Right cardiac atrium (tissue), 5 donors: ENCODE results near the gene NANOS1. TPM values are rescaled to one million over a fixed set of nuclear protein-coding genes. Genes with fewer than 3 reads are reported as not detected.

Source experiments
- ATAC-seq, 2 donors: fragments of 200-7000 bp; cut with Tn5 transposase; one replicate each; pipeline versions ENCODE4 v1.8.0 to v1.9.1; 2020; ENCODE audit warnings: moderate library complexity in 2 of 2, mild to moderate bottlenecking in 1 of 2
- DNase-seq, 3 donors: peaks; one replicate each; pipeline ENCODE4 v3.0.0-alpha.2; 2020
- H3K27ac ChIP-seq: one replicate; pipeline ENCODE4 v1.5.1; 2013; ENCODE audit warnings: mild to moderate bottlenecking, low read length, control low read depth, moderate library complexity
- H3K27me3 ChIP-seq: one replicate; pipeline ENCODE4 v1.6.1; 2013; ENCODE audit not compliant: control insufficient read depth, insufficient read depth
- H3K4me1 ChIP-seq: one replicate; pipeline ENCODE4 v1.6.1; 2013; ENCODE audit warnings: low read length; ENCODE audit not compliant: control insufficient read depth, insufficient read depth
- H3K4me3 ChIP-seq: one replicate; pipeline ENCODE4 v1.5.1; 2013; ENCODE audit warnings: low read length, control low read depth
- H3K9me3 ChIP-seq: one replicate; pipeline ENCODE4 v1.6.1; 2013; ENCODE audit warnings: low read length; ENCODE audit not compliant: control insufficient read depth
- WGBS: extraction: QIAGEN DNeasy Blood & Tissue Kit; methylation state at CpG from one replicate; pipeline ENCODE4 v1.1.7; 2013; 5-methylcytosine and 5-hydroxymethylcytosine counted together
- intact Hi-C, 4 donors: fragments of 100-400 bp; cut with DNase I; formaldehyde crosslinking; loops; one replicate each; pipeline versions ENCODE4 v1.11.0 to v1.14.0; 2022 to 2023
- polyA plus RNA-seq: library from polyadenylated mRNA; stranded (reverse); fragments of 200-250 nt; gene quantifications from one replicate; pipeline ENCODE4 v1.2.3, GENCODE V29; 2013
- total RNA-seq, 4 donors: library from RNA; stranded (reverse); fragmentation: NEBNext Ultra II Directional; extraction: Animal tissue kit (Norgen Biotek cat#: 25700); gene quantifications; one replicate each; pipeline ENCODE4 v1.2.1, GENCODE V29; 2021
- donor health status: healthy with polysubstance abuse.
- donor health status: DM: no; HTN: yes; CAD: no.
- donor health status: DM: no; HTN: no; CAD: no.
- donor health status: DM: no; HTN: yes; CAD: no; lungs with severe emphysema.
- donor health status: DM: yes; HTN: yes; CAD: no.

NANOS1 gene
- total and polyA plus RNA-seq, 5 donors: 1.0 to 7.0 (median 2.8) TPM

GRCh38 chr10:119060107-119060506 lies 30.6 kb downstream of the NANOS1 start:
- Histone ChIP-seq H3K9me3 (no peaks in the 10 kb centered on the region), H3K27ac (no peak overlapping the region), H3K4me1 (no peaks in the 10 kb centered on the region), H3K4me3 (no peak overlapping the region), H3K27me3 (no peaks in the 10 kb centered on the region)
- intact Hi-C loops: no loop called here
- no peak for DNase-seq
- WGBS: 91% methylated on average over 1 of the region's 1 CpG
- ATAC-seq: no peak

DNA sequence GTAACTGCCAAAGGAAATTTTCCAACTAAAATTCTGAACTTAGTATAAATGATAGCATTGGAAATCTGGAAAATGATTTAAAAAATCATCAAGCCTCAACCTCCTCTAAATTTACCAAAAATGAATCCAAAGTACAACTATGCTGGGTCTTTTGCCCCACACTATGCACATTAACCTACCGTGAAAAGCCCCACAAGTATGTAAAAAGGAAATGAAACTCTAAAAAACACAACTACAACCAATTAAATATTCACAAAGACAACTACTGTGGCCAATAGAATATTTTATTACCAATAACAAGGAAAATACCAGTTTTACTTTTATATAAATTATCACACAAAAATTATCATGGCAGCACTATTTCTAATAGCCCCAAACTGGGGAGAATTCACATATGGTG lies 31.8 kb downstream of the NANOS1 start:
- no peak overlapping the region for H3K4me3 ChIP-seq
- H3K27me3 ChIP-seq: no peaks in the 10 kb centered on the region
- H3K27ac ChIP-seq: no peak overlapping the region
- no peak for DNase-seq
- 68% methylated on average over 1 of the region's 1 CpG for WGBS
- no peak for ATAC-seq
- H3K4me1 ChIP-seq: no peaks in the 10 kb centered on the region
- no peaks in the 10 kb centered on the region for H3K9me3 ChIP-seq
- intact Hi-C loops: no loop called here

DNA sequence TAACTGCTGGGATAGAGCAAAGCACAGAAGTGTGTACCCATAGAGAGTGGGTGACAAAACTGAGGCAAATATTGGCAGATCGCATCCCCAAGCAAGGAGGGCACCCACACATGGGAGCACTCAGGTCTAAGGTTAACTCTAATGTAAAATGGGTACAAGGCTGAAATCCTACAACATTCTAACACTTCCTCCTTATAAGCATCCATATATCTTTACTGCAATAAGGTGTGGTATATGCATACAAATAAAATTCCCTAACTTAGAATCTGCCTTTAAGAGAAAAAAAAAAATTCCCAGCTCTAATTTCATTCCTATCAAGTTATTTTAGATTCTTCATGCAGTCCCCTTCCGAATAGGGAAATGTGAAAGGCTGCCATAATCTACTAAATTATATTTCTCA lies 32.4 kb downstream of the NANOS1 start:
- Histone ChIP-seq H3K4me1 (no peaks in the 10 kb centered on the region), H3K27me3 (no peaks in the 10 kb centered on the region), H3K27ac (no peak overlapping the region), H3K4me3 (no peak overlapping the region), H3K9me3 (no peaks in the 10 kb centered on the region)
- 94% methylated on average over 2 of the region's 2 CpGs for WGBS
- ATAC-seq (no peak), DNase-seq (no peak)
- intact Hi-C loops: no loop called here

DNA sequence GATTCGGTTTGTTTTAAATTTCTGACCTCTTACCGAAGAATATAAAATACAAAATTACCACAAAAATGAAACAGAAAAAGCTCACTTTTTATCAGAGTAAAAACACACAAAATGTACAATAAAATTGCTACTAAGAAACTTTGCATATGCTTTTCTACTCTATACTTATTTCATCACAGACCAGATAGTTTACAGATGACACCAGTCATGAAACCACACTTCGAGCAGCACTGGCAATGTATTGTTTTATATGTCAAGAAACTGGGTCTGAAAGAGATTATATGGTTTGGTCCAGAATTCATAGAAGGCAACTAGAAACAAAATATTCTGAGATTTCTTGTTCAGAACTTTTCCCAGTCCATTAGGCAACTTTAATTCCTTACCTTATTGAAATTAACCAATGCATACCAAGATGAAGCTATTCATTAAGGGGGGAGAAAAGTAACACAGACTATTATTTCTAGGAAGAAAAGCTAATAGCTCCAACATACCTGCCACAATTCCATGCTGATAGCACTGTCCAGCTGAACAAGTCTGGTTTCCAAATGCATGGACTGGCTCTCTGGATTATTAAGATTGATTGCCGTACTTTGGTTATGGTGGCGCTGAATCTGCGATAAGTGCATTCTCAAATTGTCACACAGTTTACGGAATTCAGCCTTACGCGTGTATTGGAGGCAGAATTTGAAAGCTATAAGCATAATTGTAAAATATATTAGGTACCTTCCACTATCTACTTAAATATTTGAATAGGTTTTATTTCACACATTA lies 41.1 kb downstream of the NANOS1 start:
- no peaks in the 10 kb centered on the region for H3K27me3 ChIP-seq
- intact Hi-C loops: no loop called here
- H3K9me3 ChIP-seq: no peaks in the 10 kb centered on the region
- no peak overlapping the region for H3K4me3 ChIP-seq
- ATAC-seq (no peak), DNase-seq (no peak)
- WGBS: 95% methylated on average over 9 of the region's 9 CpGs
- no peak overlapping the region for H3K27ac ChIP-seq
- no peaks in the 10 kb centered on the region for H3K4me1 ChIP-seq

GRCh38 chr10:119073584-119073983 lies 44.1 kb downstream of the NANOS1 start:
- Histone ChIP-seq H3K27me3 (no peaks in the 10 kb centered on the region), H3K27ac (no peak overlapping the region), H3K4me1 (no peaks in the 10 kb centered on the region), H3K4me3 (no peak overlapping the region), H3K9me3 (no peaks in the 10 kb centered on the region)
- DNase-seq: no peak
- intact Hi-C loops: no loop called here
- 77% methylated on average over 6 of the region's 6 CpGs for WGBS
- ATAC-seq: no peak

GRCh38 chr10:119078422-119079179 lies 49.1 kb downstream of the NANOS1 start:
- no peak overlapping the region for H3K27ac ChIP-seq
- intact Hi-C loops: loop anchor here in 1 of 4 donors (5.0 kb wide), 1 partner anchor 46 kb away; no protein-coding TSS in a partner anchor
- 40% methylated on average over 10 of the region's 10 CpGs for WGBS
- H3K27me3 ChIP-seq: no peaks in the 10 kb centered on the region
- no peak for ATAC-seq
- peak overlapping the region; percentile 79 for H3K4me3 ChIP-seq
- DNase-seq: no peak
- H3K4me1 ChIP-seq: no peaks in the 10 kb centered on the region
- H3K9me3 ChIP-seq: no peaks in the 10 kb centered on the region

GRCh38 chr10:119079599-119080520 lies 50.3 kb downstream of the NANOS1 start:
- H3K4me1 ChIP-seq: no peaks in the 10 kb centered on the region
- no peaks in the 10 kb centered on the region for H3K9me3 ChIP-seq
- peak overlapping the region; percentile 79 for H3K4me3 ChIP-seq
- H3K27ac ChIP-seq: peak overlapping the region; percentile 92
- WGBS: under 1% methylated on average over 48 of the region's 48 CpGs
- ATAC-seq: peak; percentile 93
- DNase-seq: peak; percentile 79 to 90 (median 89)
- no peaks in the 10 kb centered on the region for H3K27me3 ChIP-seq
- intact Hi-C loops: loop anchor here in 1 of 4 donors (5.0 kb wide), 1 partner anchor 48 kb away; no protein-coding TSS in a partner anchor

DNA sequence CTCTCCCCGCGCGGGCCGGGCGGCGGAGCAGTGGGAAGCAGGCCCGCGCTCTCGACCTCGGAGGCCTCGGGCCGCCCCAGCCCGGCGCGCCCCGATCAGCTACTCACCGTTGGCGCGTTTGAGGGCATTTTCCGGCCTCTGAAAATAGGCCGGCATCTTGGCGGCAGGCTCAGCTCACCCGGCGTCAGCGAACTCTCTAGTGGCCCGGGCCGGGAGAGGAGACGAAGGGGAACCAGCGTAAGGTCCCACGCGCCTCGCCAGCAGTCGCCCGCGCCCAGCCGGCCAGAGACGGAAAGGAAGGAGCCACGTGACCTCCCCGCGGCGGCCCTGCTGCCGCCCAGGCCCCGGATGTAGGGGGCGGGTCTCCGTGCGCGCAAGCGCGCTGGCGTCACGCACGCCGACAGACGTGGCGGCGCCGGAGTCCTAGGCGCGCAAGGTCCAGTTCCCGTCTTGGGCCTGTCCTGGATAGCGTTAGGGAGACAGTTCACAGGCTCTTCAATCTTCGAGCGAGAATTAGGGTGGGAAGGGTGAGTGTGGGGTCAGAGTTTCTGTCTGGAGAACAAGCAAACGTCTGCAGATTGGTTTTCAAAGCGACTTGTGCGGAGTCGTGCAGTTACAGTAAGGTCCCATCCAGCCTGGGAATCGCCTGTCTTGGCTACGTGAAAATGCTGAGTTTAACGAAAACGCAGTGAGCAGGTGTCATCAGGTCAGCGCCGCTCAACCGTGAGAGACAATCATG lies 51.2 kb downstream of the NANOS1 start, which contains the start of gene EIF3A:
TSS of gene EIF3A (minus strand) at position 297 of the 739 bp plus-strand sequence. CDS start at position 156, 141 bp downstream.
- peak; percentile 94 to 98 (median 97) for DNase-seq
- peak; percentile 98 for ATAC-seq
- H3K9me3 ChIP-seq: no peaks in the 10 kb centered on the region
- no peaks in the 10 kb centered on the region for H3K4me1 ChIP-seq
- intact Hi-C loops: no loop called here
- H3K27ac ChIP-seq: peak within 1 kb of the TSS; percentile 92
- H3K4me3 ChIP-seq: peak within 1 kb of the TSS; percentile 79
- WGBS: under 1% methylated on average over 74 of the region's 74 CpGs
- no peaks in the 10 kb centered on the region for H3K27me3 ChIP-seq
